OCI-LY1 (cell line): ENCODE measurements around the gene OGA.
"Not testable (repeated sequence)": the region's sequence is repeated elsewhere in the genome, so short reads cannot be mapped to it uniquely, and the experiment has no call there.

ENCODE experiments used
- H2AFZ ChIP-seq: fragments of 200-600 bp; sonication (generic), shearing (Covaris generic); 2 replicates; pipeline ENCODE4 v1.6.0; 2014; ENCODE audit warnings: antibody characterized with exemption, mild to moderate bottlenecking, low read length
- H3F3A ChIP-seq: fragments of 200-600 bp; sonication (generic), shearing (Covaris generic); 2 replicates; pipeline ENCODE4 v1.6.0; 2014; ENCODE audit warnings: mild to moderate bottlenecking, antibody characterized with exemption, low read length, moderate library complexity; ENCODE audit not compliant: insufficient read depth
- H3K27ac ChIP-seq: fragments of 200-600 bp; sonication (generic); 2 replicates; pipeline ENCODE4 v1.5.1; 2014; ENCODE audit warnings: low read length, mixed run types, mild to moderate bottlenecking, low read depth; ENCODE audit not compliant: poor library complexity, severe bottlenecking
- H3K27me3 ChIP-seq: fragments of 200-600 bp; sonication (generic); 2 replicates; pipeline ENCODE4 v1.6.0; 2014; ENCODE audit warnings: antibody characterized with exemption, mild to moderate bottlenecking, low read length, moderate library complexity; ENCODE audit not compliant: insufficient read depth
- H3K36me3 ChIP-seq: fragments of 200-600 bp; sonication (generic); 2 replicates; pipeline ENCODE4 v1.6.1; 2014; ENCODE audit warnings: mild to moderate bottlenecking, antibody characterized with exemption, low read length, moderate library complexity, mixed read lengths; ENCODE audit not compliant: insufficient read depth
- H3K4me1 ChIP-seq: fragments of 200-600 bp; sonication (generic); 2 replicates; pipeline ENCODE4 v1.5.1; 2014; ENCODE audit warnings: mild to moderate bottlenecking, low read length, moderate library complexity; ENCODE audit not compliant: insufficient read depth, severe bottlenecking
- H3K4me2 ChIP-seq: fragments of 200-600 bp; sonication (generic), shearing (Covaris generic); 2 replicates; pipeline ENCODE4 v1.6.1; 2014; ENCODE audit warnings: low read length
- H3K4me3 ChIP-seq: fragments of 200-600 bp; sonication (generic); 2 replicates; pipeline ENCODE4 v1.5.1; 2014; ENCODE audit warnings: low read length, low read depth, mild to moderate bottlenecking, mixed read lengths; ENCODE audit not compliant: poor library complexity, severe bottlenecking
- H3K79me2 ChIP-seq: fragments of 200-600 bp; shearing (Covaris generic); 2 replicates; pipeline ENCODE4 v1.6.1; 2016; ENCODE audit warnings: mixed run types, low read length, mixed read lengths; ENCODE audit not compliant: insufficient read depth
- H3K9ac ChIP-seq: fragments of 200-600 bp; sonication (generic), shearing (Covaris generic); 2 replicates; pipeline ENCODE4 v1.6.1; 2014; ENCODE audit warnings: mild to moderate bottlenecking, low read length, mixed read lengths
- H3K9me2 ChIP-seq: fragments of 200-600 bp; sonication (generic), shearing (Covaris generic); 2 replicates; pipeline ENCODE4 v1.6.1; 2014; ENCODE audit warnings: low read depth, mild to moderate bottlenecking, low read length, mixed read lengths
- H3K9me3 ChIP-seq: fragments of 200-600 bp; shearing (Covaris generic); 2 replicates; pipeline ENCODE4 v1.6.1; 2014; ENCODE audit warnings: low read length, mixed read lengths
- H4K20me1 ChIP-seq: fragments of 200-600 bp; sonication (generic), shearing (Covaris generic); 2 replicates; pipeline ENCODE4 v1.6.0; 2016; ENCODE audit warnings: mild to moderate bottlenecking, low read length; ENCODE audit not compliant: insufficient read depth
- CTCF ChIP-seq: fragments of 200-600 bp; sonication (generic), shearing (Covaris generic); IDR thresholded peaks from 2 replicates; pipeline ENCODE4 v1.5.1; 2017; ENCODE audit warnings: mild to moderate bottlenecking, antibody characterized with exemption, low read length, moderate library complexity, mixed read lengths
- EZH2 ChIP-seq: fragments of 200-600 bp; sonication (generic), shearing (Covaris generic); IDR thresholded peaks from 2 replicates; pipeline ENCODE4 v1.8.0; 2017; ENCODE audit warnings: borderline replicate concordance, mixed run types, mild to moderate bottlenecking, antibody characterized with exemption, low read length, moderate library complexity, mixed read lengths

Gene OGA

GRCh38 chr10:101797403-101798059 lies 20.7 kb downstream of the OGA start:
- Histone ChIP-seq H3F3A (no peaks in the 10 kb centered on the region), H3K79me2 (no peaks in the 10 kb centered on the region), H3K36me3 (peaks cover 73% of the 10 kb centered on the region), H3K9ac (no peak overlapping the region), H3K27me3 (no peaks in the 10 kb centered on the region), H3K27ac (no peak overlapping the region), H2AFZ (no peak overlapping the region), H3K4me1 (no peaks in the 10 kb centered on the region), H3K9me2 (no peaks in the 10 kb centered on the region), H3K4me2 (no peak overlapping the region), H3K4me3 (no peak overlapping the region), H4K20me1 (no peaks in the 10 kb centered on the region), H3K9me3 (no peaks in the 10 kb centered on the region)
- no peak for TF ChIP-seq CTCF
- no peak for TF ChIP-seq EZH2

DNA sequence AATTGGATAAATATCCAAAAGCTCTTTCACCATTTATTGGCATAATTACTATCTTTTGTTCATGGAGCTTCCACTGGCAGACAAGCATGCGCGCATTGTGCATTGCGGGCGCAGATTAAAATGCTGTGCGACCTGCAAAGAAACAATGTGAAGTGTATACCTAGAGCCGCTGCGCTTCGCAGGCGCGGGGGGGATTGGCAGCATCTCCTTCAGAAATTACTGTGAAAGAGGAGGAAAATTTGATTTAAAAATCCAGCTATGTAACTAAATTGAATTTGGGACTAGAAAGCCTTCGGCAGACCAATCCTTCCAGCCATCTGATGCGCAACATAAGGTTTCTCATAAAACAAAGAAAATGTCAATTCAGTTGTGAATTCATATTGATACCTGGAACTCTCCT lies 24.7 kb downstream of the OGA start:
- Histone ChIP-seq H3K4me3 (no peak overlapping the region), H3K9me2 (no peaks in the 10 kb centered on the region), H3K79me2 (no peaks in the 10 kb centered on the region), H3K4me2 (no peak overlapping the region), H3K4me1 (no peaks in the 10 kb centered on the region), H3K9me3 (no peaks in the 10 kb centered on the region), H3K27me3 (no peaks in the 10 kb centered on the region), H2AFZ (no peak overlapping the region), H4K20me1 (no peaks in the 10 kb centered on the region), H3K9ac (no peak overlapping the region), H3K36me3 (peaks cover 58% of the 10 kb centered on the region), H3F3A (no peaks in the 10 kb centered on the region), H3K27ac (no peak overlapping the region)
- TF ChIP-seq EZH2 = no peak
- no peak for TF ChIP-seq CTCF

- no peak overlapping the region for H2AFZ ChIP-seq
- no peaks in the 10 kb centered on the region for H3F3A ChIP-seq
- H3K27me3 ChIP-seq = no peaks in the 10 kb centered on the region
- no peaks in the 10 kb centered on the region for H3K4me1 ChIP-seq
- no peak overlapping the region for H3K4me2 ChIP-seq
- no peak for TF ChIP-seq CTCF
- no peak for TF ChIP-seq EZH2
- H4K20me1 ChIP-seq = no peaks in the 10 kb centered on the region
- H3K4me3 ChIP-seq = no peak overlapping the region
- H3K9ac ChIP-seq = no peak overlapping the region
- no peaks in the 10 kb centered on the region for H3K9me2 ChIP-seq
- no peaks in the 10 kb centered on the region for H3K9me3 ChIP-seq
- no peak overlapping the region for H3K27ac ChIP-seq
- H3K36me3 ChIP-seq = peaks cover 46% of the 10 kb centered on the region
- no peaks in the 10 kb centered on the region for H3K79me2 ChIP-seq
Measured at GRCh38 chr10:101789686-101790085, 28.6 kb downstream of the OGA start.

DNA sequence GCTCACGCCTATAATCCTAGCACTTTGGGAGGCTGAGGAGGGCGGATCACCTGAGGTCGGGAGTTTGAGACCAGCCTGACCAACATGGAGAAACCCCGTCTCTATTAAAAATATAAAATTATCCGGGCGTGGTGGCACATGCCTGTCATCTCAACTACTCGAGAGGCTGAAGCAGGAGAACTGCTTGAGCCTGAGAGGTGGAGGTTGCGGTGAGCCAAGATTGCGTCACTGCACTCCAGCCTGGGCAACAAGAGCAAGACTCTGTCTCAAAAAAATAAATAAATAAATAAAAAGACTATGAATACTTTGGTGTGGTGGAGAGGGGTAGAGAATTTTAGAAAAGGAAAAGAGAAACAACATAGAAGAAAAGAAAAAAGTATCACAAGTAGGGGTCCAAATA lies 29.0 kb downstream of the OGA start:
- H3K36me3 ChIP-seq = peaks cover 42% of the 10 kb centered on the region
- not testable (repeated sequence) for H3F3A ChIP-seq, H3K27me3 ChIP-seq, H3K4me3 ChIP-seq, H3K4me1 ChIP-seq, H4K20me1 ChIP-seq, H3K9me3 ChIP-seq, H3K9me2 ChIP-seq, H3K27ac ChIP-seq, H3K9ac ChIP-seq, H2AFZ ChIP-seq, H3K79me2 ChIP-seq, H3K4me2 ChIP-seq
